ENCODE measurements around the gene AMBRA1. TPM values are rescaled to one million over a fixed set of nuclear protein-coding genes. Genes with fewer than 3 reads are reported as not detected.

AMBRA1 gene
- total RNA-seq, 1 donor from 2014 or later, result 45.3 TPM

GRCh38 chr11:46543564-46543963, 50.3 kb downstream of the AMBRA1 start:
- H3K9me3 Mint-ChIP-seq (ENCODE audit: low read depth), result no peaks in the 10 kb centered on the region
- no peak overlapping the region for H3K4me3 Mint-ChIP-seq (ENCODE audit: low read depth)
- H3K27ac Mint-ChIP-seq, result no peak overlapping the region
- H3K4me1 Mint-ChIP-seq (ENCODE audit: low read depth), result peaks cover 6% of the 10 kb centered on the region
- no peaks in the 10 kb centered on the region for H3K27me3 Mint-ChIP-seq
- TF ChIP-seq CTCF (IDR thresholded peaks at IDR 0.05; ENCODE audit: unreplicated experiment), result no peak
- DNase-seq (ENCODE audit: low spot score, unreplicated experiment), result no peak
- peaks cover 14% of the 10 kb centered on the region for H3K36me3 Mint-ChIP-seq (ENCODE audit: insufficient read depth)

- no peak for DNase-seq (ENCODE audit: low spot score, unreplicated experiment)
- no peaks in the 10 kb centered on the region for H3K27me3 Mint-ChIP-seq
- no peaks in the 10 kb centered on the region for H3K9me3 Mint-ChIP-seq (ENCODE audit: low read depth)
- TF ChIP-seq CTCF (IDR thresholded peaks at IDR 0.05; ENCODE audit: unreplicated experiment), result no peak
- H3K4me3 Mint-ChIP-seq (ENCODE audit: low read depth), result no peak overlapping the region
- no peak overlapping the region for H3K27ac Mint-ChIP-seq
- H3K36me3 Mint-ChIP-seq (ENCODE audit: insufficient read depth), result peaks cover 14% of the 10 kb centered on the region
- peaks cover 8% of the 10 kb centered on the region for H3K4me1 Mint-ChIP-seq (ENCODE audit: low read depth)
Measured at GRCh38 chr11:46541593-46542371, 52.0 kb downstream of the AMBRA1 start.

DNA sequence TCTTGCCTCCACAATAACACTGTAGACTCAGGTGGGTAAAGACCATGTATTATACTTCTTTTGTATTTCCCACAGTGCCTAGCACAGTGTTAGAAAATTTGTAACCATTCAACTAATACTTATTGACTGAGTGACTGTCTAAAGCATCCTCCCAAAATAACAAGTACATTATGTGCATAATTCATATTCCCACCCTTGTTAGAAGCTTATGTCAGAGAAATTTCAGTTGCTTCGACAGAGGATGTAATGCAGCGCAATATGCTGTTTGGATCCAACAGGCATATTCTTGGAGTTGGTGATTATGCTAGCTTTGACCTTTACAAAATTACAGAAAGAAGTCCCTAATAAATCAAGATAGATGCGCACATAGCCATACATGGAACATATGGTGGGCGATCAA, 53.0 kb downstream of the AMBRA1 start:
- Mint-ChIP-seq H3K4me3 (ENCODE audit: low read depth) (no peak overlapping the region), H3K27ac (no peak overlapping the region), H3K36me3 (ENCODE audit: insufficient read depth) (peaks cover 11% of the 10 kb centered on the region), H3K4me1 (ENCODE audit: low read depth) (peaks cover 10% of the 10 kb centered on the region), H3K9me3 (ENCODE audit: low read depth) (no peaks in the 10 kb centered on the region), H3K27me3 (no peaks in the 10 kb centered on the region)
- DNase-seq (ENCODE audit: low spot score, unreplicated experiment), result no peak
- TF ChIP-seq CTCF (IDR thresholded peaks at IDR 0.05; ENCODE audit: unreplicated experiment), result no peak

GRCh38 chr11:46537537-46538295, 56.1 kb downstream of the AMBRA1 start:
- TF ChIP-seq CTCF (IDR thresholded peaks at IDR 0.05; ENCODE audit: unreplicated experiment), result peak; percentile 91
- Mint-ChIP-seq H3K9me3 (ENCODE audit: low read depth) (no peaks in the 10 kb centered on the region), H3K27me3 (no peaks in the 10 kb centered on the region), H3K4me3 (ENCODE audit: low read depth) (no peak overlapping the region), H3K36me3 (ENCODE audit: insufficient read depth) (peaks cover 2% of the 10 kb centered on the region), H3K4me1 (ENCODE audit: low read depth) (peaks cover 23% of the 10 kb centered on the region), H3K27ac (peak overlapping the region; percentile 88)
- peak; percentile 45 for DNase-seq (ENCODE audit: low spot score, unreplicated experiment)

DNA sequence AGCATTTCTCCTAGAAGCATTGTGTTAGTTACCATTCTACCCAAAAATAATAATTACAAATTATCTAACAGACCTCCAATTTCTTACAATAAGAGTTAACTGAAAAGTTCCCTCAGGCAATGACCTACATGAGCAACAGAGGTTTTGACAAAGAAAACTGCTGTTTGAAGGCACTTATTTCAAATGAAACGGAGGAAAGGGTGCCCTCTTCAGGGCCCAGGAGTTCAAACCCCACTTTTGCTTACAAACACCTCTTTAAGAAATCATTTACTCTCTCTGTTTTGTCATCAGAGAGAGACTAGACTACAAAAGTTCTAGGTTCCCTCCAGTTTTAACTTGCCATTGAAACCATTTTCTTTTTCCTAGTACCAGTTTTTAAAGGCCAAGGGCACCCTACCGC, 56.7 kb downstream of the AMBRA1 start:
- no peaks in the 10 kb centered on the region for H3K27me3 Mint-ChIP-seq
- H3K4me1 Mint-ChIP-seq (ENCODE audit: low read depth), result peaks cover 23% of the 10 kb centered on the region
- peaks cover 1% of the 10 kb centered on the region for H3K36me3 Mint-ChIP-seq (ENCODE audit: insufficient read depth)
- no peaks in the 10 kb centered on the region for H3K9me3 Mint-ChIP-seq (ENCODE audit: low read depth)
- no peak for DNase-seq (ENCODE audit: low spot score, unreplicated experiment)
- no peak overlapping the region for H3K4me3 Mint-ChIP-seq (ENCODE audit: low read depth)
- peak overlapping the region; percentile 88 for H3K27ac Mint-ChIP-seq
- peak; percentile 37 for TF ChIP-seq CTCF (IDR thresholded peaks at IDR 0.05; ENCODE audit: unreplicated experiment)

Data from progenitor cell of endocrine pancreas (in vitro differentiated cells).